ENCODE data around the gene PTPRE. TPM values are rescaled to one million over a fixed set of nuclear protein-coding genes. Genes with fewer than 3 reads are reported as not detected.

Gene PTPRE
- total RNA-seq, 1 experiment from 2014 or later, result 0.50 TPM

- no peak overlapping the region for H3K27ac Mint-ChIP-seq (ENCODE audit: unreplicated experiment)
- H3K27me3 Mint-ChIP-seq (ENCODE audit: insufficient read depth, unreplicated experiment), result no peaks in the 10 kb centered on the region
- Histone ChIP-seq H3K9me3 (no peaks in the 10 kb centered on the region), H3K4me3 (ENCODE audit: low read depth, low read length) (no peak overlapping the region), H3K36me3 (ENCODE audit: control insufficient read depth, insufficient read depth, low read length) (peaks cover 5% of the 10 kb centered on the region; the same call in 1 of the 2 replicates), H3K27me3 (replicated peaks; ENCODE audit: control insufficient read depth, insufficient read depth, low read length) (no peaks in the 10 kb centered on the region), H3K4me1 (peaks cover 12% of the 10 kb centered on the region)
- H3K4me3 Mint-ChIP-seq (ENCODE audit: unreplicated experiment), result no peak overlapping the region
- TF ChIP-seq, protein P1, sequence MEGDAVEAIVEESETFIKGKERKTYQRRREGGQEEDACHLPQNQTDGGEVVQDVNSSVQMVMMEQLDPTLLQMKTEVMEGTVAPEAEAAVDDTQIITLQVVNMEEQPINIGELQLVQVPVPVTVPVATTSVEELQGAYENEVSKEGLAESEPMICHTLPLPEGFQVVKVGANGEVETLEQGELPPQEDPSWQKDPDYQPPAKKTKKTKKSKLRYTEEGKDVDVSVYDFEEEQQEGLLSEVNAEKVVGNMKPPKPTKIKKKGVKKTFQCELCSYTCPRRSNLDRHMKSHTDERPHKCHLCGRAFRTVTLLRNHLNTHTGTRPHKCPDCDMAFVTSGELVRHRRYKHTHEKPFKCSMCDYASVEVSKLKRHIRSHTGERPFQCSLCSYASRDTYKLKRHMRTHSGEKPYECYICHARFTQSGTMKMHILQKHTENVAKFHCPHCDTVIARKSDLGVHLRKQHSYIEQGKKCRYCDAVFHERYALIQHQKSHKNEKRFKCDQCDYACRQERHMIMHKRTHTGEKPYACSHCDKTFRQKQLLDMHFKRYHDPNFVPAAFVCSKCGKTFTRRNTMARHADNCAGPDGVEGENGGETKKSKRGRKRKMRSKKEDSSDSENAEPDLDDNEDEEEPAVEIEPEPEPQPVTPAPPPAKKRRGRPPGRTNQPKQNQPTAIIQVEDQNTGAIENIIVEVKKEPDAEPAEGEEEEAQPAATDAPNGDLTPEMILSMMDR (IDR thresholded peaks at IDR 0.05; ENCODE audit: insufficient read depth in 1 of 2, low read depth in 1 of 2, low read length in 1 of 2, severe bottlenecking in 1 of 2, unreplicated experiment in 1 of 2), result no peak
- peaks cover 73% of the 10 kb centered on the region for H3K36me3 Mint-ChIP-seq (ENCODE audit: insufficient read depth, unreplicated experiment)
- BruUV-seq (replicated peaks), result TSS peak; percentile 5
- intact Hi-C loops (cut with micrococcal nuclease; ENCODE audit: unreplicated experiment), result no loop called here
- H3K9me3 Mint-ChIP-seq (ENCODE audit: unreplicated experiment), result no peaks in the 10 kb centered on the region
- ChIA-PET POLR2A (no interaction called here), CTCF (interaction anchor here (0.7 kb wide), 1 partner anchor 596 kb away, joined by 3 read pairs; no protein-coding TSS in a partner anchor)
- peaks cover 28% of the 10 kb centered on the region for H3K4me1 Mint-ChIP-seq (ENCODE audit: low read depth, unreplicated experiment)
- no peak for DNase-seq
These were observed 191.7 kb downstream of the PTPRE start for GRCh38 chr10:128098631-128099030.

DNA sequence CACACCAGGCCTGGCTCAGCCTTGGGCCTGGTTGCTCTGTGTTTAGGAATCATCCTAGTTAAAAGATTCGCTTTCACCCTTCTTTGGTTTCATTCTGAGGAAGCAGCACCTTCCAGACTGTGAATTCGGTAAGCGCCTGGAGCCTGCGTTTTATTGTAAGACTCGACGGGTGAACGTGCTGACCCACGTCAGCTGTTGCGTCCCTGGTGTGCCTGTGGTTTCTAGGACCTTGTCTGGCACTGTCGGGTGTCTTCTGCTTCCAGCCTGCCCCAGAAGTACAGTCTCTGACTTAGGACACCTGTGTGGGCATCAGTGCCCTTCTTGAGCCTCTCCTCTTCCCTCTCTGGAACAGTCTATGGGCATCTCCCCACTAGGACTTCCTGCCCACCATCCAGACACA is 193.0 kb downstream of the PTPRE start:
- Histone ChIP-seq H3K4me1 (peaks cover 12% of the 10 kb centered on the region), H3K9me3 (no peaks in the 10 kb centered on the region), H3K4me3 (ENCODE audit: low read depth, low read length) (no peak overlapping the region), H3K27me3 (replicated peaks; ENCODE audit: control insufficient read depth, insufficient read depth, low read length) (no peaks in the 10 kb centered on the region), H3K36me3 (ENCODE audit: control insufficient read depth, insufficient read depth, low read length) (peaks cover 5% of the 10 kb centered on the region; the same call in 1 of the 2 replicates)
- Mint-ChIP-seq H3K36me3 (ENCODE audit: insufficient read depth, unreplicated experiment) (peaks cover 73% of the 10 kb centered on the region), H3K4me1 (ENCODE audit: low read depth, unreplicated experiment) (peaks cover 24% of the 10 kb centered on the region), H3K9me3 (ENCODE audit: unreplicated experiment) (no peaks in the 10 kb centered on the region), H3K4me3 (ENCODE audit: unreplicated experiment) (no peak overlapping the region), H3K27ac (ENCODE audit: unreplicated experiment) (no peak overlapping the region), H3K27me3 (ENCODE audit: insufficient read depth, unreplicated experiment) (no peaks in the 10 kb centered on the region)
- DNase-seq, result no peak
- TF ChIP-seq, protein P1 (IDR thresholded peaks at IDR 0.05; ENCODE audit: insufficient read depth in 1 of 2, low read depth in 1 of 2, low read length in 1 of 2, severe bottlenecking in 1 of 2, unreplicated experiment in 1 of 2), result no peak
- ChIA-PET POLR2A (no interaction called here), CTCF (no interaction called here)
- intact Hi-C loops (cut with micrococcal nuclease; ENCODE audit: unreplicated experiment), result no loop called here
- no TSS peak for BruUV-seq (replicated peaks)

GRCh38 chr10:128101901-128102300 is 195.0 kb downstream of the PTPRE start:
- no peaks in the 10 kb centered on the region for H3K27me3 Mint-ChIP-seq (ENCODE audit: insufficient read depth, unreplicated experiment)
- ChIA-PET CTCF (no interaction called here), POLR2A (no interaction called here)
- H3K4me3 Mint-ChIP-seq (ENCODE audit: unreplicated experiment), result no peak overlapping the region
- intact Hi-C loops (cut with micrococcal nuclease; ENCODE audit: unreplicated experiment), result no loop called here
- no peak overlapping the region for H3K27ac Mint-ChIP-seq (ENCODE audit: unreplicated experiment)
- no peaks in the 10 kb centered on the region for H3K27me3 ChIP-seq (replicated peaks; ENCODE audit: control insufficient read depth, insufficient read depth, low read length)
- H3K9me3 ChIP-seq, result no peaks in the 10 kb centered on the region
- H3K9me3 Mint-ChIP-seq (ENCODE audit: unreplicated experiment), result no peaks in the 10 kb centered on the region
- peaks cover 10% of the 10 kb centered on the region for H3K4me1 Mint-ChIP-seq (ENCODE audit: low read depth, unreplicated experiment)
- no peaks in the 10 kb centered on the region; the same call in 1 of the 2 replicates for H3K4me1 ChIP-seq
- H3K36me3 Mint-ChIP-seq (ENCODE audit: insufficient read depth, unreplicated experiment), result peaks cover 54% of the 10 kb centered on the region
- H3K36me3 ChIP-seq (ENCODE audit: control insufficient read depth, insufficient read depth, low read length), result peaks cover 7% of the 10 kb centered on the region
- TF ChIP-seq, protein P1 (IDR thresholded peaks at IDR 0.05; ENCODE audit: insufficient read depth in 1 of 2, low read depth in 1 of 2, low read length in 1 of 2, severe bottlenecking in 1 of 2, unreplicated experiment in 1 of 2), result no peak
- no TSS peak for BruUV-seq (replicated peaks)
- no peak for DNase-seq
- H3K4me3 ChIP-seq (ENCODE audit: low read depth, low read length), result no peak overlapping the region
